VCaP (cell line): ENCODE results near the gene PLCXD1.
"Not testable (repeated sequence)": the region's sequence is repeated elsewhere in the genome, so short reads cannot be mapped to it uniquely, and the experiment has no call there.

Experiments
- H3K27ac ChIP-seq: fragments of 450-650 bp; 2 replicates; pipeline ENCODE4 v1.5.1; 2017
- CTCF ChIP-seq: fragments of 450-650 bp; conservative IDR thresholded peaks from 2 replicates; pipeline ENCODE4 v1.5.1; 2017; ENCODE audit warnings: mild to moderate bottlenecking, moderate library complexity

Gene PLCXD1

DNA sequence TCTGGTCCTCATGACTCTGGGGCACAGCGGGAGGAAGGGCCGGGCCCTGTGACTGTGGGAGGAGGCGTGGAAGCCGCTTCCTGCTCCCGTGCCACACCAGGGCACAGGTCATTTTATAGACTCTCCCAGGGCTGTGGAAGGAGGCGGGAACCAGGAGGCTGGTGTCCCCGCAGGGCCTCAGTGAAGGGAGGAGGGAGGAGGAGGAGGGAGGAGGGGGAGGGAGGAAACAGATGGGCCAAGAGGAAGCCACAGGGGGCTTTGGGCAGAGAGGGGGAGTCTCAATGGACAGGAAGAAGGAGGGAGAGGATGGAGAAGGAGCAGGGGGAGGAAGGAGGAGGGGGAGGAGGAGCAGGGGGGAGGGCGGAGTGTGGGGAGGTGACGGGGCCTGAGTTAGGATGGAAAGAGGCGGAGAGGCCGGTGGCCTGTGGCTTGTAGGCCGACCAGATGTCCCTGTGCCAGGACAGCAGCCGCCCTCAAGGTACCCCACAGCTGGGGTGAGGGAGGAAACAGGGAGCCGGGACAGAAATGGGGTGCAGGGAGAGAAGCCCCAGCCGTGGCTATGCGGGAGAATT, 6.2 kb upstream of the PLCXD1 start:
- no peak overlapping the region for H3K27ac ChIP-seq
- no peak for TF ChIP-seq CTCF

GRCh38 chrX:275476-275966, 5.7 kb upstream of the PLCXD1 start:
- TF ChIP-seq CTCF = no peak
- H3K27ac ChIP-seq = peak overlapping the region; percentile 83

DNA sequence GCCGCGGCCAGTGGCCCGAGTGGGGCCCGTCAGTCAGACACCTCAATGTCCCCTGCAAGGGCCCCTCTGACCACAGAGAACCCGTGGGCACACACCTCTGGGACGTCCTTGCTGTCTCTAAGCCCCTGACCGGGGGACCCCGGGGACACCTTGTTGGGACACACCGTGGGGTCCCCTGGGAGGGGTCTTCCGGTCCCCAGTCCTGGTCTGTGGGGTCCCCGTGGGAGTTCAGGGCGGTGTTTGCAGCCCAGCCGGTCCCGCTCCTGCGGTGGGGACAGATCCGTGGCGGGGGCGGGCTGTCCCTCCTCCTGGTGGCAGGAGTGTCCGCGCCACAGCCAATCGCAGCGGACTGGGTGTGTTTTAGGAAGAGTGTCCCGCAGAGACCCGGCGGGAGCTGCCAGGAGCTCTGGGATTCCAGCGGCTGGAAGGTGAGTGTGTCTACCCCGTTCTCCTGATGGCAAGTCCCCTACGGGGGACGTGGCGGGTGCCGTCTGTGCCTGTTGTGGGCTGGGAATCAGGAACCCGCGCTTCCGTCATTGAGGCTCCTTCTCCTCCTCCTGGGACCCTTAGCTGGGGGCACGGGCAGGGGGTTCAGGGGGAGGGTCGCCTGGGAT, 5.1 kb upstream of the PLCXD1 start:
- H3K27ac ChIP-seq = peak overlapping the region; percentile 83
- TF ChIP-seq CTCF = no peak

GRCh38 chrX:276581-277201, 4.5 kb upstream of the PLCXD1 start:
- no peak for TF ChIP-seq CTCF
- H3K27ac ChIP-seq = peak overlapping the region; percentile 83

- H3K27ac ChIP-seq = not testable (repeated sequence)
These were observed 1.2 kb upstream of the PLCXD1 start for GRCh38 chrX:279757-280604.

DNA sequence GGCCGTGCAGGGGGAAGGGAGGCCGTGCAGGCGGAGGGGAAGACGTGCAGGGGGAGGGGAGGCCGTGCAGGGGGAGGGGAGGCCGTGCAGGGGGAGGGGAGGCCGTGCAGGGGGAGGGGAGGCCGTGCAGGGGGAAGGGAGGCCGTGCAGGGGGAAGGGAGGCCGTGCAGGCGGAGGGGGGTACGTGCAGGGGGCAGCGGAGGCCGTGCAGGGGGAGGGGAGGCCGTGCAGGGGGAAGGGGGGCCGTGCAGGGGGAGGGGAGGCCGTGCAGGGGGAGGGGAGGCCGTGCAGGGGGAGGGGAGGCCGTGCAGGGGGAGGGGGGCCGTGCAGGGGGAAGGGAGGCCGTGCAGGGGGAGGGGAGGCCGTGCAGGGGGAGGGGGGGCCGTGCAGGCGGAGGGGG, 459 bp upstream of the PLCXD1 start:
- not testable (repeated sequence) for H3K27ac ChIP-seq

DNA sequence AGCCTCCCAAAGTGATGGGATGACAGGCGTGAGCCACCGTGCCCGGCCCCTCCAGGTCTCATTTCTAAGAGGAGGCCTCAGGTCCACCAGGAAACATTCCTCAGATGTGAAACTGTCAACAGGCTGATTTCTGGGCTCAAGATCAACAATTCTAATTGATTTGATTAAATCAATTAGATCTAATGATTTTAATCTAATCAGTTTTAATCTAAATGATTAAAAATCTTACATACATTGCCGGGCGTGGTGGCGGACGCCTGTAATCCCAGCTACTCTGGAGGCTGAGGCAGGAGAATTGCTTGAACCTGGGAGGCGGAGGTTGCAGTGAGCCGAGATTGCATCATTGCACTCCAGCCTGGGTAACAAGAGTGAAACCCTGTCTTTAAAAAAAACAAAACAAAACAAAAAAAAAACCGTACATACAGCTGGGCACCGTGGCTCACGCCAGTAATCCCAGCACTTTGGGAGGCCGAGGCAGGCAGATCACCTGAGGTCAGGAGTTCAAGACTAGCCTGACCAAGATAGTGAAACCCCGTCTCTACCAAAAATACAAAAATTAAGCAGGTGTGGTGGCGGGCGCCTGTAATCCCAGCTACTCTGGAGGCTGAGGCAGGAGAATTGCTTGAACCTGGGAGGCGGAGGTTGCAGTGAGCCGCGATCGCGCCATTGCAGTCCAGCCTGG, 960 bp downstream of the PLCXD1 start:
- 0 out of 2 replicates have a peak overlapping the region, but pooled peaks have one; percentile 11 for H3K27ac ChIP-seq

DNA sequence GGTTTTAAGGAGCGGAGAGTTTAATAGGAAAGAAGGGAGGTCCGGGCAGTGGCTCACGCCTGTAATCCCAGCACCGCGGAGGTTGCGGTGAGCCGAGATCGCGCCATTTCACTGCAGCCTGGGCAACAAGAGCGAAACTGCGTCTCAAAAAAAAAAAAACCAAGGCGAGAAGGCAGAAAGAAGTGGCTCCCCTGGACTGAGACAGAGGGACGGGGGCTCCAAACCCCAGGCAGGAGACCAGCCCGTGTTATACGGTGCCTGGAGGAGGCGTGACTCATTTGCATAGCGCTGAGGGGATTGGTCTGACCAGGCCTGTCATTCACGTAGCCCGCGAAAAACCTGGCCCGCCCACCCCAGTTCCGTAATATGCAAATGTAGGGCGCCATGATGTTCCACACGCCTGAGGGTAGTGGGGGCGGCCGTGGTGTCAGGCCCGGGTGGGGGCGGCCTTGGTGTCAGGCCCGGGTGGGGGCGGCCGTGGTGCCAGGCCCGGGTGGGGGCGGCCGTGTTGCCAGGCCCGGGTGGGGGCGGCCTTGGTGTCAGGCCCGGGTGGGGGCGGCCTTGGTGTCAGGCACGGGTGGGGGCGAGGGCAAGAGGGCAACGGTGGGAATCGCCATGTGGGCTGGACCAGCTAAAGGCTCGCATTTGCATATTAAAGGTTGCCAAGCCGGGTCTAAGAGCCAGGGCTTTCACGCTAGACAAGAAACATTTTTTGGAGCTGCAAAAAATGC, 2.1 kb downstream of the PLCXD1 start:
- TF ChIP-seq CTCF = no peak
- H3K27ac ChIP-seq = peak overlapping the region; percentile 54; the same call in 1 of the 2 replicates
